ENCODE results near the gene FBXO17.
"Not testable (repeated sequence)": the region's sequence is repeated elsewhere in the genome, so short reads cannot be mapped to it uniquely, and the experiment has no call there.

The FBXO17 gene

DNA sequence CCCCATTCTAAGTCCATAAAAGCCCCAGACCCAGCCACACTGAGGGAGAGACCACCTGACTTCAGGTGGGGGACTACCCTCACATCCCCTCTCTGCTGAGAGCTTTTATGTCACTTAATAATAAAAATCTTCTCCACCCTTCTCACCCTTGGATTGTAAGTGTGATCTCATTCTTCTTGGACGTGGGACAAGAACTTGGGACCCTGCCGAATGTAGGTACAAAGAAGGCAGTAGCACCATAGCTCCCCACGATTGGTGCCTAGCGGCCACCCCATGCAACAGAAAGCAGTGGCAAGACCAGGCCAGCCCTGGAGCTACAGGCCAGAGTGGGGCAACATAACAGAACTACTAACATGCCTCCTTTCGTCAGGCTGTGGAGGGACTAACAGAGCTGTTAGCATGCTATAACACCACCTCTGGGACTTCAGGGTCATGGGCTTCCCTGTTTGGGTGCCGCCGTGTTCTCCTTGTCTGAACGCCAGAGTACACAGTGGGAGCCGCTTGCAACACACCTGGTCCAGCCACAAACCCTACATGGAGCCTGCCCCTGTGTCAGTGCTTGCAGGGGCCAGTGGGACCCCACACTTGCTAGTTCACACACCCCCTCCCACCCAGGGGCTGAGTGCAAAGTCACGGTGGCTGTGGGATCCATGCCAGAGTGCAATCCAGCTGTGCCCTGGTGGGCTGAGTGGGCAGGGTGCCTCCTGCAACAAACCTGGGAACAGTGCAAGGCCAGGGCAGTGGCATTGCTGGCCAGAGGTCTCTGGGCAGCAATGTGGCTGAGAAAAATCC, 5.2 kb upstream of the FBXO17 start:
- no peak for DNase-seq (ENCODE audit: low read depth, low spot score)

DNA sequence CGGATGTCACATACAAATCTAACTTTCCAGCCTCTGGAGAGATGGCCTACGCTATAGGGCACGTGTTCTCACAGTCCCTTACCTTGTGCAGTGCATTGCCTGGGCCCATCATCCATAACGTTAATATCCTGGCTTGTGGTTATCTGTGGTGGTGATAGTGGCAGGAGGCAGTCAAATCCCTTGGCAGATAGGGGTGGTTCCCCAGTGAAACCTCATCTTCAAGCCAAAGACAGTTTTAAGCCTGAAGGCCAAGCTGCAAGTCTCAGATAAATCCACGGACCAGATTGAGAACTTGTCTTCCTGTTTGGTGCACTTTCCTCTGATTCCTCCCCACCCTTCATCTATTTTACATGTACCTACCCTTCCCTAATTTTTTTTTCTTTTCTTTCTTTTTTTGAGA, 4.3 kb upstream of the FBXO17 start:
- no peak for DNase-seq (ENCODE audit: low read depth, low spot score)

DNA sequence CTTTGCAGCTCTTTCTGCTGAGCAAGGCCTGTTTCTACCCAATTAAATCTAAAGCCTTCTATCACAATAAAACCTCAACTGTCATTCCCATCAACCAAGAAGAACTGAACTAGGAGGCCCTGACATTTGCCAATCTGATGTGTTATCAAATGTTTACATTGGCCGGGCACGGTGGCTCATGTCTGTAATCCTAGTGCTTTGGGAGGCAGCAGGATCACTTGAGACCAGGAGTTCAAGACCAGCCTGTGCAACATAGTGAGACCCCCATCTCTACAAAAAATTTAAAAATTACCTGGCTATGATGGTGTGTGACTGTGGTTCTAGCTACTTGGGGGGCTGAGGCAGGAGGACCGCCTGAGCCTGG, 2.8 kb upstream of the FBXO17 start:
- no peak for DNase-seq (ENCODE audit: low read depth, low spot score)

DNA sequence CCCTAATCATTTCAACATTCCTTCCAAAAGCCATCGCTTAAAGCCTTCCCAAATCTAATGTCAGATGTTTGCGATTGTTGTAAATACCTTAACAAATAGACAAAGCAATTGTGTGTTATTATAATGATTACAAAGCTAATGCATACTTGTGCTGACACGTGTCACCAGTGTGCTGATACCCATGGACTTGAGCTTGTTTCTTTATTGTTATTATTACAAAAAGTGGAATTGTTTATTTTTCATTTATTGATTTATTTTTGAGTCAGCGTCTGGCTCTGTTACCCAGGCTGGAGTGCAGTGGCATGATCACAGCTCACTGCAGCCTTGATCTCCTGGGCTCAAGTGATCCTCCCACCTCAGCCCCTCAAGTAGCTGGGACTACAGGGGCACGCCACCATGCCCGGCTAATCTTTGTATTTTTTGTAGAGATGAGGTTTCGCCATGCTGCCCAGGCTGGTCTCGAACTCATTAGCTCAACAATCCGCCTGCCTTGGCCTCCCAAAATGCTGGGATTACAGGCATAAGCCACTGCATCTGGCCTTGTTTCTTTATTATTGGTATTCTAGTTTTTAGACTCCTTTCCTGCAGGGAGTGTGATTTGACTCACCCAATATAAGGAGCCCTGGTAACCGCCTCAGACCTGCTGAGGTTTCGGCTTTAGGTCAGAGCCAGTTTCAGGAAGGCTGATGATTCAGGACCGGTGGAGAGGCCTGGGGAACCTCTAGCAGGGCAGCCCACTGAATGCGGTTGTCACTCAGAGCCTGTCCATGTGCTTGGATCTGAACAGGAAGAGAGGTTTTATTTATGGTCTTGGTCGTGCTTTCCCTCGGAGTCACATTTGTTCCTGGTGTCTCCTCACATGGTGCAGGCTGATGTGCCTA, 2.1 kb upstream of the FBXO17 start:
- DNase-seq (ENCODE audit: low read depth, low spot score), result no peak

DNA sequence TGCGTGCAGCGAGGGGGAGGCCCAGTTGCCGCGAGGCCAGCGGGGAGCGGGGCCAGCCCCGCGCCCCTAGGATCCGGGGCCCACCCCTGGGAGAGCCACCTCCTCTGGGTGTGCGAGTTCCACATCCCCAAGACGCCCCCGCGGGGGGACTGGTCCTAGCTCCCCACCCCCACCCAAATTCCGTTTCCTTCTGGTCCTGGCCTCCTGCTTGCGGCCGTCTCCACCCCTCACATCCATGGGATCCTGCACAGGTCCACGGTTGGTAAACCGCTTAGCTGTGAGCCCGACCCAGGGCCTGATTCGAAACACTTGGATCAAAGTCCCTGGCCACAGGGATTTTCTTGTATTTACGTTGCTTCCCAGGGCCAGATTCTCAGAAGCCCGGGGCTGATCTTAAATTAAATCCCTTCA, 324 bp upstream of the FBXO17 start:
- DNase-seq (ENCODE audit: low read depth, low spot score), result no peak

DNA sequence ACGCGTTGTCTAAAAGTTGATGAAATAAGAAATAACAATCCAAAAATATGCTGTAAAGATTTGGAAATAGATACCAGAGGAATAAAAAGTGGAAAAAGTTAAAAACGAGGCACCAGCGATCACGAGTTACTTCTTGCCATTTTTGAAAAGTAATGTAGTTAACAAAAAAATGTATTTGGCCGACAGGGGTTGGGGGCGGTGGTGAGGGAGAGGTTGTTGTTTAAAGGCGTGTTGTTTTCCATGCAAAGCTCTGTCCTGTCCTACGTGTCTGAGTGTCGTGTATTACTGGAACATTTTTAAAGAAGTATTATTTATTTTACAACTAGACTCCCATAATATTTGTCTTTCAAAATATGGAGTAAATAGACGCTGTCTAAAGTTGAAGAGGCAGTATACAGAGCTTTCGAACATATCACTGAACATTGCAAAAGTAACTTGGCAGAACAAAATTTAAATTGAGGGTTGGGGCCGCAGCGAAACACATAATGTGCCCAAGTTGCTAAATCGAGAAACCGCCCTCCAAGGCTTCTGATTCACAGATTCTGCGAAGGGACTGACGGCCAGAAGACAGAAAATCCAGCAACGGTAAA, 823 bp downstream of the FBXO17 start:
- DNase-seq (ENCODE audit: low read depth, low spot score), result no peak

DNA sequence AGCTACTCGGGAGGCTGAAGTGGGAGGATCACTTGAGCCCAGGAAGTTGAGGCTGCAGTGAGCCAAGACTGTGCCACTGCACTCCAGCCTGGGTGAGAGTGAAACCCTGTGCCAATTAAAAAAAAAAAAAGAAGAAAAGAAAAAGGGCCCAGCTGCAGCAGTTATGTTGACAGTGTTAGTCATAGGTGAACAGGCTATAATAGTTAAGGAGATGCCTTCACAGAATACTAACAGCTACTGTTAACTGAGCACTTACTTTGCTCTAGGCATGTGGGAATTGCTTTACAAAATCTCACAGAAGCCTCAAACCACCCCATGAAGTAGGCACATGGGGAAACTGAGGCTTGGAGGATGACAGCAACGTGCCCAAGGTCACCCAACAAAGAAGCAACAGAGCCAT, 3.9 kb downstream of the FBXO17 start:
- DNase-seq (ENCODE audit: low read depth, low spot score), result no peak

DNA sequence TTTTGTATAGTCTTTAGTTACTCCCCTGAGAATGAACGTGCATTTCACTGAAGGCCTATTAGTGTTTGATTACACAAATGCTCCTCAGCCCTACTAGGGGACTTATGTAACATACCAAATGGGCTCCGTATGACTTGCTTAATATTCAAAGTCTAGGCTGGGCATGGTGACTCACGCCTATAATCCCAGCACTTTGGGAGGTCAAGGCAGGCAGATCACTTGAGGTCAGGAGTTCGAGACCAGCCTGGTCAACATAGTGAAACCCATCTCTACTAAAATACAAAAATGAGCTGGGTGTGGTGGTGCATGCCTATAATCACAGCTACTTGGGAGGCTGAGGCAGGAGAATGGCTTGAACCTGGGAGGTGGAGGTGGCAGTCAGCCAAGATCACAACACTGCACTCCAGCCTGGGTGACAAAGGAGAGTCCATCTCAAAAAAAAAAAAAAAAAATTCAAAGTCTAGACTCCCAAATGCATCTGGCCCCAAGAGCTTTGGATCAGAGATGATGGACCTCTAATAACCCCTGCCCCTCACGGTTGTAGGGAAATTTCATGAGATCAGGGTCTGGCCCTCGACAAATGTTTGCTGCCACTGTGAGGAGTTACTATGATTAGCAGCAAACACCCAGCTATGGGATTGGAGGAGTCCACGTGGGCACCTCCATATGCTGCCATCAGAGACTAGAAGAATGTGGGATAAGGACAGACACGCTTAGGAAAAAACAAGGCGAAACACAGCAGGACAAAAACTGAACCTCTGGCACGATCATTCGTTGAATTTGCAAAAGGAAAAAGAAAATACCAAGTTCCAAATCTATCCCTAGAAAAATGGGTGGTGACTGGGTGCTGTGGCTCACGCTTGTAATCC, 4.6 kb downstream of the FBXO17 start:
- no peak for DNase-seq (ENCODE audit: low read depth, low spot score)

DNA sequence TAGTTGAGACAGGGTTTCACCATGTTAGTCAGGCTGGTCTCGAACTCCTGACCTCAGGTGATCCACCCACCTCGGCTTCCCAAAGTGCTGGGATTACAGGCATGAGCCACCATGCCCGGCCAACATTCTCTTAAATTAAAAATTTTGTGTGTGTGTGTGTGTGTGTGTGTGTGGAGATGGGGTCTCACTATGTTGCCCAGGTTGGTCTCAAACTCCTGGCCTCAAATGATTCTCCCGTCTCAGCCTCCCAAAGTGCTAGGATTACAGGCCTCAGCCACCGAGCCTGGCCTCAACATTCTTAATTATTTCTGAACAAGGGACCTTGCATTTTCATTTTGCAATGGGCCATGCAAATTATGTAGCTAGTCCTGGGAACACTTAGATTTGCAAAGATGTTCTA, 9.4 kb downstream of the FBXO17 start:
- not testable (repeated sequence) for DNase-seq (ENCODE audit: low read depth, low spot score)

DNA sequence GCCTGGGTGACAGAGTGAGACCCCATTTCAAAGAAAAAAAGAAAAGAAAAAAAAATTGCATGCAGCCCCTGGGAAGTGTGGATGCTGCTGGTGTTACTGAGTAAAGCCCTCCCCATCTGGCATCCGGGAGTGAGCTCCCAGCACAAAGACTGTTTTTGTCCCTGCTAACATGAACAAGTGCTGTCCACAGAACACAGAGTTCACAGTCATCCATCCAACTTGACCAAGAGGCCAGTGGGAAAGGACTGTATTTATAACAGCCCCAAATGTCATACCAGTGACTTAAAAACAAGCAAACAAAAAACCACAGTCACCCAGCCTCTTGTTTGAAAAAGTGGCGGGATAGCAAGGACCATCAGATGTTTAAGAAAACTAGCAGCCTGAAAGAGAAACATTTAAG, 10.8 kb downstream of the FBXO17 start:
- DNase-seq (ENCODE audit: low read depth, low spot score), result no peak

DNA sequence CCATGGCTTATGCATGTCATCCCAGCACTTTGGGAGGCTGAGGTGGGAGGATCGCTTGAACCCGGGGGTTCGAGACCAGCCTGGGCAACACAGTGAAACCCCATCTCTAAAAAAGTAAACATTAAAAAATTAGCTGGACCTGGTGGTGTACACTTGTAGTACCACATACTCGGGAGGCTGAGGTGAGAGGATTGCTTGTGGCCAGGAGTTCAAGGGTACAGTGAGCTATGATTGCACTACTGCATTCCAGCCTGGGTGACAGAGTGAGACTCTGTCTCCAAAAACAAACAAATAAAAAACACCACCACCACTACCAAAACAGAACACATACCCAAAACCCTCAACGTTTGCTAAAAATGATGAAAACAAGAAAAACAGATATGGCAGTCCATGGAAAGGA, 15.9 kb downstream of the FBXO17 start:
- DNase-seq (ENCODE audit: low read depth, low spot score), result no peak

DNA sequence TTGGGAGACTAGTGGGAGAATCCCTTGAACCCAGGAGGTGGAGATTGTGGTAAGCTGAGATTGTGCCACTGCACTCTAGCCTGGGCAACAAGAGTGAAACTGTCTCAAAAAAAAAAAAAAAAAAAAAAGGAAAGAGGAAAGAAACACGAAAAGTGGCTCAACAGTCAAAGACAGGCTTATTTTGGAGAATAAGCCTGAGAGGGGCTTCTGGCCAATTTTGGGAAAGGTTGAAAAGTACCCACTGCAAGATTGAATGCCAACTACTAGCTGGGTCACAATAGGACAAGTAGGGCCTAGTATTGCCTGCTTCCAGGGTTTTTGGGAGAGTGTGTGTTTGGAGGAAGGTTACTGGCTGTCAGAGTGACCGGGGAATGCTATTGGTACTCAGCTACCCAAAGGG, 17.2 kb downstream of the FBXO17 start:
- DNase-seq (ENCODE audit: low read depth, low spot score), result no peak

DNA sequence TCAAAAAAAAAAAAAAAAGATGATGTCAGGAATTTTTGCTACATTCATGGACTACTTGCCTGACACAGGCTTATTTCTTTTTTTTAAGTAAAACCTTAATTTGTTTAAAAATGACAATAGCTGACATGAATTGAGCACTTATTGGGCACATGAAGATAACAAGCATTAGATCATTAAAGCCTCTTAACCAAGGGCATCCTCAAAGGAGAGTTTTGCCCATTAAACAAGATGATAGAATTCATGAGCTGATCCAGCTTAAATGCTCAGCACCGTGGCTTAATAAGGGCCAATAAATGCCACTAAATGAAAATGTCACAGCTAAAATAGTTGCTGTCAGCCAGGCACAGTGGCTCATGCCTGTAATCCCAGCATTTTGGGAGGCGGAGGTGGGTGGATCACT, 19.3 kb downstream of the FBXO17 start:
- no peak for DNase-seq (ENCODE audit: low read depth, low spot score)

DNA sequence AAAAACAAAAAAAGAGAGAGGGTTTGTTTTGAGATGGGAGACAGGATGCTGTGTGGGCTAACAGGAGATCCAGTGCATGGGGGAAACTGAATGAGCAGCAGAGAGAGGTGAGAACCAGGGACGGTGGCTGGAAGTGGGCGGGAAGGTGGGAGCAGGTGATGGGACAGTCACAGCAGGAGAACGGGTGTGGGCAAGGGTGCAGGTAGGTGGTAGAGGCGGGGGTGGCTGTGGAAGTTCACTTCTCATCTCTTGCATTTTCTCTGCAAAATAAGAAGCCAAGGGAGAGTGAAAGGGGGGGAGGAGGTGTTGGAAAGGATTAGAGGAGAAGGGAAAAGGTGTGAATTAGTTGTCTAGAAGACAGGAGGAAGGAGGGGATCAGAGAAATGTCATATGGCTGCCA, 21.9 kb downstream of the FBXO17 start:
- DNase-seq (ENCODE audit: low read depth, low spot score), result no peak

DNA sequence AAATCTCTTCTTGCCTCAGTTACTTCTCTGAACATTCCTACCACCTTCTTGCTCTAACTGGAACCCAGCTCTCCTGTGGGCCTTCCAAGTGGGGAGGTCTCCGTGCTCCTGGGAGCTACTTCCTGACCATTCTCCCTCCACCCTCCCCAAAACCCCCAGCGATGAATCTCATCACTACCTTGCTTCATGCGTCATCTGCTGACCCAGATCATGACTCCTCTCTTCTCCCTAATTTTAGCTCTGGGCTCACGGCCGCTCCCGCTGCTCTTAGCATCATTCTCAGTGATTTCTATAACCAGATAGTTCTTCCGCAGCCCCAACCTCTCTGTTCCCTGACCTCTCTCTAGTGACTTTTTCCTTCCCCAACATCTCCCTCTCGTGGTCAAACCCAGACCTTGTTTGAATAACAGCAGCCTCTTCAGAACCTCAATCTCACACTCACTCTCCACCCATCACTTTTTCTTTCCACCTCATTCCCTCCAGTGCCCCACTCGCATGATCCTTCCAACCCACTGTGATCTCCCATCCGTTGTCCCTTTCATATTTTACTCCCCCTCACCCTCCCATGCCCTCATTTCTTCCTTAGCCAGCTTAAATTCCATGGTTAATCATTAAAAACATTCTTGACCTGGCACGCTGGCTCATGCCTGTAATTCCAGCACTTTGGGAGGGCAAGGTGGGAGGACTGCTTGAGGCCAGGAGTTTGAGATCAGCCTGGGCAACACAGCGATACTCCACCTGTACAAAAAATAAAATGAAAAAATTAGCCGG, 23.0 kb downstream of the FBXO17 start:
- DNase-seq (ENCODE audit: low read depth, low spot score), result no peak

DNA sequence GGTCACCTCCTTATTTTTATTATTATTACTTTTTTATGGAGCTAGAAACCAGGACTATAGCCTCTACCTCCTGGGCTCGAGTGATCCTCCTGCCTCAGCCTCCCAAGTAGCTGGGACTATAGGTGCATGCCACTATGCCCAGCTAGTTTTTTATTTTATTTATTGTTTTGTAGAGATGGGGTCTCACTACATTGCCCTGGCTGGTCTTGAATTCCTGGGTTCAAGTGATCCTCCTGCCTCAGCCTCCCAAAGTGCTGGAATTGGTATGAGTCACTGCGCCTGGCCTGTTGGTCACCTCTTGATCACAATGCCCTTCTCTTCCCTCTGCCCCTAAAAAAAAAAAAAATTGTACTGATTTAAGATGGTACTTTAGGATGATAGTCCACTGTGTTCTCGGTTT, 24.4 kb downstream of the FBXO17 start:
- no peak for DNase-seq (ENCODE audit: low read depth, low spot score)

DNA sequence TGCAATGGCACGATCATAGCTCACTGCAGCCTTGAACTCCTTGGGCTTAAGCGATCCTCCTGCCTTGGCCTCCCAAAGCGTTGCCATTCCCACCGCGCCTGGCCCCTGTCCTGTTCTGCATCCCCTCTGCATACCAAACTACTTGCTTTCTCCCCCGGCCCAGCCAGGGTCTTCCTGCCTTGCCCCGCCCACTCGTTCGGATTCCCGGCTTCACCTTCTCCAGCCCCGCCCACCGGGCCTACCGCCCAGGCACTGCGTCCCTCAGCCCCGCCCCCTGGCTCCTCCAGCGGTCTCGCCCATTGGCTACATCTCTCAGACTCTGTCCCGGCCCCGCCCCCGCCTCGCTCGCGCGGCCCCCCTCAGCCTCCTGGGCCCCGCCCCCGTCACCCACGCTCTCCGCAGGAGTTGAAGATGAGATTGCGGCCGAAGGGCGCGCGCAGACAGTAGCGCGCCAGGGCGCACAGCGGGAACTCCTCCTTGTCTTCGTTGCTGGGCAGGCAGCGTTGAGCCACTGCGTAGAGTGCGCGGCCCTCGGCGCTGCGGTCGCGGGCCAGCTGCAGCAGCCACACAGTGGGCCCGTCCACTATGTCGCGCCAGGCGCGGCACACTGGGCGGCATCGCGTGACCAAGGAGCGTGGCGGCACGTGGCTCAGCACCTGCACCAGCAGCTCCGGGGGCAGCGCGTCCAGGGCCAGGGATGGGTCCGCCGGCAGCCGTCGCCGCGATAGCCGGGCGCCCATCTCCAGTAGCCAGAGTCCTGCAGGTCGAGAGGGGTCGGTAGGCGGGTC, 25.8 kb downstream of the FBXO17 start:
- peak; percentile 37 for DNase-seq (ENCODE audit: low read depth, low spot score)

DNA sequence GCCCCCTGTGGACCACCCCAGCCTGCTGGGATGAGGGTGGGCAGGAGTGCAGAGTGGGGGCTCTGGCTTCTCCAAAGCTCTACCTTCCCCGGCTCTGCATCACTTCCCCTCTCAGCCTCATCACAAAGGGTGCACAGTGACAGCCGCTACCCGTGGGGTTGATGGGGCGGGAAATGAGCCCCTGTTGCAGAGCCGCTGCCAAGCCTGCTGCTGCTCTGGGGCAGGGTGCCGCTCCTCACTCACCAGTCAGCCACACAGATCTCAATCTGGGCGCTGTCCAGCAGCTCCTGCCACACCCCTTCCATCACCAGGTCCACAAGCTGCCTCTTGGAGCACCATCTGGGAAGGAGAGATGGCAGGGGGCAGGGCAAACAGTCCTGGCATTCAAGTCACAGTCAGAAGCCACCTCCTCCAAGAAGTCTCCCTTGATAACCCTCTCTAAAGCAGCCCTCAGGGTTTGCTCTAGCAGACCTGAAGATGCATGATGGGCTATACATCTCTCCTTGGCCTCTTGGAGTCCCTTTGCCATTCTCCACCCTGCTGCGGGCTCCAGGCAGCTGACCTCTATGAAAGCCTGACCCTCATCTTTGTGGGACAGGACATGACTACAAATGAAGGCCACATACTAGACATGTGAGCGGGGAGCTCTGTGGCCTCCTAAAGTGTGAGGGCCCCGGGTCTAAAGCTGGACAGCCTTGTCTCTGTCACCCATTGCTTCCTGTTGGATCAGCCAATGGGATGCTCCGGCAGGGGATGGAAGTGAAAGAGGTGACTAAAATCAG, 29.1 kb downstream of the FBXO17 start:
- DNase-seq (ENCODE audit: low read depth, low spot score), result no peak

DNA sequence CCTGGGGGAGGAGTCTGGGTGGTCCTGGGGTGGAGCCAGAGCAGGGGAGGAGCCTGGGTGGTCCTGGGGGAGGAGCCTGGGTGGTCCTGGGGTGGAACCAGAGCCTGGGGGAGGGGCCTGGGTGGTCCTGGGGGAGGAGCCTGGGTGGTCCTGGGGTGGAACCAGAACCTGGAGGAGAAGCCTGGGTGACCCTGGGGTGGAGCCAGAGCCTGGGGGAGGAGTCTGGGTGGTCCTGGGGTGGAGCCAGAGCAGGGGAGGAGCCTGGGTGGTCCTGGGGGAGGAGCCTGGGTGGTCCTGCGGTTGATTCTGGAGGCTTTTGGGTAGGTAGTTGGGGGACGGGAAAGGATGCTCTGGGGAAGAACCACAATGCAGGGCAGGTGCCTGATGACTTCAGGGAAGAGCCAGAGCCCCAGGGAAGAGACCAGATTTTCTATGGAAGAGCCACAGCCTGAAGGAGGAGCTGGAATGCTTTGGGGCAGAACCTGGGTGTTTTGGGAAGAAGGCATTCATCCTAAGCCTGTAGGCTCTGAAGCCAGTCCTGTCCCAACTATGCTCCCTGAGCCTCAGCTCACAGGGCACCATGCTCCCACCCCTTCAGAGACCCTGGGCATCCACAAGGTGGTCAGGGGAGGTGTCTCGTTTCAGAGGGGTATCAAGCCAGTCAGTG, 29.8 kb downstream of the FBXO17 start:
- DNase-seq (ENCODE audit: low read depth, low spot score), result no peak
